KMS-11 (cell line): ENCODE results near the gene FOXM1.
A peak's percentile ranks its signal among the peaks of the same experiment; 100 is the strongest.

Experiments
- H2AFZ ChIP-seq: fragments of 200-600 bp; sonication (generic); 2 replicates; pipeline ENCODE4 v1.6.1; 2016; ENCODE audit warnings: antibody characterized with exemption, mixed run types, low read depth
- H3K27ac ChIP-seq: fragments of 200-600 bp; sonication (generic); 2 replicates; pipeline ENCODE4 v1.6.1; 2016; ENCODE audit warnings: mild to moderate bottlenecking, mixed run types
- H3K27me3 ChIP-seq: fragments of 200-600 bp; sonication (generic); 2 replicates; pipeline ENCODE4 v1.6.1; 2017; ENCODE audit warnings: mild to moderate bottlenecking, low read depth, mixed run types, moderate library complexity; ENCODE audit not compliant: insufficient read depth
- H3K36me3 ChIP-seq: fragments of 200-600 bp; sonication (generic); 2 replicates; pipeline ENCODE4 v1.6.1; 2017; ENCODE audit warnings: mild to moderate bottlenecking, mixed run types; ENCODE audit not compliant: insufficient read depth
- H3K4me1 ChIP-seq: fragments of 200-600 bp; sonication (generic); 2 replicates; pipeline ENCODE4 v1.6.1; 2016; ENCODE audit warnings: mild to moderate bottlenecking, low read depth, mixed run types; ENCODE audit not compliant: poor library complexity, severe bottlenecking
- H3K4me2 ChIP-seq: fragments of 200-600 bp; sonication (generic); 2 replicates; pipeline ENCODE4 v1.7.0; 2016; ENCODE audit warnings: mild to moderate bottlenecking, mixed run types
- H3K4me3 ChIP-seq: fragments of 200-600 bp; sonication (generic); IDR thresholded peaks from 2 replicates; pipeline ENCODE4 v1.6.1; 2017; ENCODE audit warnings: low read depth, low read length, mixed read lengths; ENCODE audit not compliant: insufficient read depth
- H3K79me2 ChIP-seq: fragments of 200-600 bp; sonication (generic); 2 replicates; pipeline ENCODE4 v1.6.1; 2016; ENCODE audit warnings: low read depth, mixed run types; ENCODE audit not compliant: insufficient read depth
- H3K9ac ChIP-seq: fragments of 200-600 bp; sonication (generic); 2 replicates; pipeline ENCODE4 v1.6.1; 2016; ENCODE audit warnings: mild to moderate bottlenecking, mixed run types
- H4K20me1 ChIP-seq: fragments of 200-600 bp; sonication (generic); 2 replicates; pipeline ENCODE4 v1.6.1; 2016; ENCODE audit warnings: mild to moderate bottlenecking, mixed run types; ENCODE audit not compliant: insufficient read depth
- TF ChIP-seq, protein P1 (sequence below): fragments of 200-600 bp; sonication (generic); conservative IDR thresholded peaks from 2 replicates; pipeline ENCODE4 v1.6.1; 2017; ENCODE audit warnings: low read depth, mild to moderate bottlenecking, antibody characterized with exemption, low read length, moderate library complexity, mixed read lengths

The FOXM1 gene

DNA sequence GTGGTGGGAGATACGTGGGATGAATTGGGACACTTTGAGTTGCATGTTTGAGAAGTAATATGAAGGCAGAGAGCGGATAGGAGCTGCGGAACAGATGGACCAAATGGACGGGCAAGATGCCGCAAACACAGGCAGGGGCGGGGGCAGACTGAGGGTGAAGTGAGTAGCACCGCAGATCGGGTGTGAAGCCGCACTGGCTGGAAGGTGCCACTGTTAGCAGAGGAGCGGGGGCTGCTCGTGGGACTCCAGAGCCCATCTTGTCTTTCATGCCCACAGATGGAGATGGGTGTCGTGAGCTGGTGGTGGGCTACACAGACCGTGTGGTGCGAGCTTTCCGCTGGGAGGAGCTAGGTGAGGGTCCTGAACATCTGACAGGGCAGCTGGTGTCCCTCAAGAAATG, 57.2 kb downstream of the FOXM1 start:
- Histone ChIP-seq H3K9ac (no peak overlapping the region), H3K4me1 (no peaks in the 10 kb centered on the region), H3K4me3 (no peak overlapping the region), H3K79me2 (no peaks in the 10 kb centered on the region), H3K36me3 (no peaks in the 10 kb centered on the region), H4K20me1 (no peaks in the 10 kb centered on the region), H3K27ac (no peak overlapping the region), H3K27me3 (no peaks in the 10 kb centered on the region), H2AFZ (no peak overlapping the region), H3K4me2 (no peak overlapping the region)
- TF ChIP-seq, protein P1, sequence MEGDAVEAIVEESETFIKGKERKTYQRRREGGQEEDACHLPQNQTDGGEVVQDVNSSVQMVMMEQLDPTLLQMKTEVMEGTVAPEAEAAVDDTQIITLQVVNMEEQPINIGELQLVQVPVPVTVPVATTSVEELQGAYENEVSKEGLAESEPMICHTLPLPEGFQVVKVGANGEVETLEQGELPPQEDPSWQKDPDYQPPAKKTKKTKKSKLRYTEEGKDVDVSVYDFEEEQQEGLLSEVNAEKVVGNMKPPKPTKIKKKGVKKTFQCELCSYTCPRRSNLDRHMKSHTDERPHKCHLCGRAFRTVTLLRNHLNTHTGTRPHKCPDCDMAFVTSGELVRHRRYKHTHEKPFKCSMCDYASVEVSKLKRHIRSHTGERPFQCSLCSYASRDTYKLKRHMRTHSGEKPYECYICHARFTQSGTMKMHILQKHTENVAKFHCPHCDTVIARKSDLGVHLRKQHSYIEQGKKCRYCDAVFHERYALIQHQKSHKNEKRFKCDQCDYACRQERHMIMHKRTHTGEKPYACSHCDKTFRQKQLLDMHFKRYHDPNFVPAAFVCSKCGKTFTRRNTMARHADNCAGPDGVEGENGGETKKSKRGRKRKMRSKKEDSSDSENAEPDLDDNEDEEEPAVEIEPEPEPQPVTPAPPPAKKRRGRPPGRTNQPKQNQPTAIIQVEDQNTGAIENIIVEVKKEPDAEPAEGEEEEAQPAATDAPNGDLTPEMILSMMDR, result no peak

DNA sequence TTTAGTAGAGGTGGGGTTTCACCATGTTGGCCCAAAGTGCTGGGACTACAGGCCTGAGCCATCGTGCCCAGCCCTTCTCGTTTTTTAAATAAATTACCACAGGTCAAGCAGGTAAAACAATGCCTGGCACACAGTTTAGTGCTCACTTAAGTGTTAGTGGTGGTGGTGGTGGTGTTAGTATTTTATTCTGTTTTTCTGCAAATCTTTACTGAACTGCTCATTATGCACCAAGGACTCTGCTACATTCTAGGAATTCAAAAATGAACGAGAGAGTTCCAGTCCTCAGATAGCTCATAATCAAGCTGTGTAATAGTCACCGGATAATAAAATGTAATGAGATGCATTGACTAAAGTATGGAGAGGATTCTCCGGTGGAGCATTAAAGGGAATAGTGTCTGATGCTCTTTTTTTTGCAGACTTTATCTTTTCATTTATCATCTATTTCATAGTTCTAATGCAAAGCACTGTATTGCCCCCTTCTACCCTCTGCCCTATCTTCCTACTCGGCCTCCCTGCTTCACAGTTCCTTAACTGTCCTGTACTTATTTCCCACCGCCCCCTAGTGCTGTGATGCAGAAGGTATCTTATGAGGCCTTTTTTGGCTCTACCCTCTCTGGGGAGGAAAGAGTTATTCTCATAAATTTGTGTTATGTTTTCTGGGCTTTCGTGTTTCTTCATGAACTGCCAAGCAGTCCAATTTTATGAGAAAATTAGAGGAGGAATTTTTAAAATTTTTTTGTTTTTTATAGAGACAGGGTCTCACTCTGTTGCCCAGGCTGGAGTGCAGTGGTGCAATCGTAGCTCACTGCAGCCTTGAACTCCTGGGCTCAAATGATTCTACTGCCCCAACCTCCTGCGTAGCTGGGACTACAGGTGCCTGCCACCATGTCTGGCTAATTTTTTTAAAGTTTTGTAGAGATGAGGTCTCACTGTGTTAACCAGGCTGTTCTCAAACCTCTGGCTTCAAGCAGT, 63.5 kb downstream of the FOXM1 start:
- TF ChIP-seq, protein P1, result peak; percentile 76
- no peaks in the 10 kb centered on the region for H3K27me3 ChIP-seq
- H3K4me2 ChIP-seq, result peak overlapping the region; percentile 91
- H3K4me3 ChIP-seq, result no peak overlapping the region
- H3K4me1 ChIP-seq, result peaks cover 16% of the 10 kb centered on the region
- no peaks in the 10 kb centered on the region for H3K36me3 ChIP-seq
- H3K9ac ChIP-seq, result peak overlapping the region; percentile 96
- H3K27ac ChIP-seq, result peak overlapping the region; percentile 92
- H2AFZ ChIP-seq, result peak overlapping the region; percentile 84; the same call in 1 of the 2 replicates
- peaks cover 17% of the 10 kb centered on the region; the same call in 1 of the 2 replicates for H3K79me2 ChIP-seq
- no peaks in the 10 kb centered on the region for H4K20me1 ChIP-seq

DNA sequence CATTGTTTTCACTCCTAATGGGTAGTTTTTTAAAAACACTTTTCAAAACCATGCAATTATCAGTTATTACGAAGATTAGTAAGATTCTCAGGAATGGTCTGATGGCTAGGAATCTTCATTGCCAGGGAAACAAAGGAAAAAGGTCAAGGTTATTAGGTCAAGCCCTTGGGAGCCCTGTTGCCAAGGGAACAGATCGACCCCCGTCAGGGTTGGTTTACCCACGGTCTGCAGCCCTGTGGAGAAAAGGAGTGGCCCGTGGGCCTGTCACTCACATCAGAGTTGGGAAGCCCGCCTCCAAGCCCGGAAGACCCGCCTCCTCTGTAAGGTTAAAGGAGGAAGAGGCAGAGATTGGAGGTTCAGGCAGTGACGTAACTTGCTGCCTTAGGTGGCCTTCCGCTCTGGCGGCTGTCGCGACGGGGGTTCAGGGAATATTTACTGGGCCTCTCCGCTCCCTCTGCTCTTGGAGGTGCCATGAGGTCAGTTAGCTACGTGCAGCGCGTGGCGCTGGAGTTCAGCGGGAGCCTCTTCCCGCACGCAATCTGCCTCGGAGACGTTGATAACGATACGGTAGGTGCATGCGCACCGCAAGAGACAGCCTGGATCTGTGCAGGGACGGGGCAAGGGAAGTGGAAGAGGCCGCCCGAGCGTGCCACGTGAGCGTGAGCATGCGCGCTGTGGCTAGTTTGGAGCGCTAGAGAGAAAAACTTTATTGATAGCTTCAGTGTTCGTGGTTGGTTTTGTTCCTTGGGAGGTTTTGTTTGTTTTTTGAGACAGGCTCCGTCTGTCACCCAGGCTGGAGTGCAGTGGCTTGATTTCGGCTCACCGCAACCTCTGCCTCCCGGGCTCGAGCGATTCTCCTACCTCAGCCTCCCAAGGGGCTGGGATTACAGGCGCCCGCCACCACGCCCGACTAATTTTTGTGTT, 64.4 kb downstream of the FOXM1 start, which contains the start of gene ITFG2:
TSS of gene ITFG2 (plus strand) at position 379 of the 924 bp plus-strand sequence. CDS start at position 472, 93 bp downstream.
- no peak within 1 kb of the TSS for H3K4me3 ChIP-seq
- TF ChIP-seq, protein P1, result no peak
- no peaks in the 10 kb centered on the region for H3K27me3 ChIP-seq
- no peaks in the 10 kb centered on the region for H4K20me1 ChIP-seq
- peak within 1 kb of the TSS; percentile 91 for H3K4me2 ChIP-seq
- H3K27ac ChIP-seq, result peak within 1 kb of the TSS; percentile 92
- no peaks in the 10 kb centered on the region for H3K36me3 ChIP-seq
- H3K79me2 ChIP-seq, result peaks cover 17% of the 10 kb centered on the region; the same call in 1 of the 2 replicates
- peaks cover 16% of the 10 kb centered on the region for H3K4me1 ChIP-seq
- peak within 1 kb of the TSS; percentile 96 for H3K9ac ChIP-seq
- peak within 1 kb of the TSS; percentile 84 for H2AFZ ChIP-seq

DNA sequence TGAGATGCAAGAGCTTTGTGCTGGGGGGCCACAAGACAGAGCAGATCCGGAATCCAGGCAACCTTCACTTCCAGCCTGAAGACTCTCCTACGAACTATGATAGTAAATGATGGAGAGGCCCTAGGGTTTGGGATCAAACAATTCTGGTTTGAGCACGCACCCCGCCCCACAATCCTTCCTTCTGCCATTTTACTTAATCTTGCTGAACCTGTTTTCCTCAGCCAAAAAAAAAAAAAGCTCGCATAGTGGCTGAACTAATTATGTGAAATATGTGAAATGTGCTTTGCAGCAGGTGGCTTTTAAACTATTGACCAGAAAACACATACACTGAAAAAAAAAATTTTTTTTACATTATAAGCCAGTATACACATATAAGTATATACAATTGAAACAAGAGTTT, 65.2 kb downstream of the FOXM1 start:
- H3K4me1 ChIP-seq, result peaks cover 16% of the 10 kb centered on the region
- no peaks in the 10 kb centered on the region for H3K36me3 ChIP-seq
- TF ChIP-seq, protein P1, result no peak
- H3K27me3 ChIP-seq, result no peaks in the 10 kb centered on the region
- H3K79me2 ChIP-seq, result peaks cover 17% of the 10 kb centered on the region; the same call in 1 of the 2 replicates
- peak overlapping the region; percentile 63 for H3K27ac ChIP-seq
- no peak overlapping the region for H3K4me3 ChIP-seq
- H3K4me2 ChIP-seq, result peak overlapping the region; percentile 63
- no peaks in the 10 kb centered on the region for H4K20me1 ChIP-seq
- peak overlapping the region; percentile 84 for H2AFZ ChIP-seq
- peak overlapping the region; percentile 96; the same call in 1 of the 2 replicates for H3K9ac ChIP-seq
